ENCODE measurements around the gene SPC25.

GRCh38 chr2:168849610-168850009, 40.6 kb downstream of the SPC25 start:
- TF ChIP-seq AFF1 (IDR thresholded peaks at IDR 0.05; ENCODE audit: low read depth in 1 of 2, partially characterized antibody in 2 of 2): no peak
- TF ChIP-seq ETS1 (conservative IDR thresholded peaks at IDR 0.05; ENCODE audit: control insufficient read depth, low read depth, low read length): no peak
- peak; percentile 44 to 71 (median 52) for TF ChIP-seq CTCF (IDR thresholded peaks at IDR 0.05 in 2 of 3, conservative IDR thresholded peaks at IDR 0.05 in 1 of 3; ENCODE audit: insufficient read depth in 2 of 3, low read depth in 1 of 3, low read length in 3 of 3)
- TF ChIP-seq NR2C2 (CRISPR knock-in tag; IDR thresholded peaks at IDR 0.05): no peak
- TF ChIP-seq NR2C2 (tag; IDR thresholded peaks at IDR 0.05): no peak
- TF ChIP-seq MYNN (IDR thresholded peaks at IDR 0.05): no peak
- TF ChIP-seq MYNN (CRISPR knock-in tag; IDR thresholded peaks at IDR 0.05): no peak
- TF ChIP-seq ZBTB8A (IDR thresholded peaks at IDR 0.05; ENCODE audit: partially characterized antibody): no peak
- TF ChIP-seq SAP30 (IDR thresholded peaks at IDR 0.05; ENCODE audit: borderline replicate concordance, insufficient read depth, low read depth, low read length, poor library complexity, severe bottlenecking): no peak
- TF ChIP-seq BRF1 (IDR thresholded peaks at IDR 0.05; ENCODE audit: borderline replicate concordance, extremely low read depth, insufficient read length): no peak
- TF ChIP-seq EP300 (IDR thresholded peaks at IDR 0.05; ENCODE audit: low read length): 0 out of 2 replicates have a peak, but pooled peaks have one; percentile 11
- TF ChIP-seq RUNX1 (IDR thresholded peaks at IDR 0.05; ENCODE audit: low read depth): no peak

All from K562 (cell line).